Left forelimb (tissue), 1 donor: ENCODE data around the gene TUBGCP3.

ENCODE experiments used
- DNase-seq: peaks from one replicate; pipeline ENCODE4 v3.0.0-alpha.2; 2018; ENCODE audit warnings: low spot score

The TUBGCP3 gene

GRCh38 chr13:112481458-112481857 lies 106.5 kb downstream of the TUBGCP3 start:
- no peak for DNase-seq

GRCh38 chr13:112479389-112479788 lies 108.6 kb downstream of the TUBGCP3 start:
- no peak for DNase-seq

- no peak for DNase-seq
Measured at GRCh38 chr13:112477070-112477619, 110.8 kb downstream of the TUBGCP3 start.

DNA sequence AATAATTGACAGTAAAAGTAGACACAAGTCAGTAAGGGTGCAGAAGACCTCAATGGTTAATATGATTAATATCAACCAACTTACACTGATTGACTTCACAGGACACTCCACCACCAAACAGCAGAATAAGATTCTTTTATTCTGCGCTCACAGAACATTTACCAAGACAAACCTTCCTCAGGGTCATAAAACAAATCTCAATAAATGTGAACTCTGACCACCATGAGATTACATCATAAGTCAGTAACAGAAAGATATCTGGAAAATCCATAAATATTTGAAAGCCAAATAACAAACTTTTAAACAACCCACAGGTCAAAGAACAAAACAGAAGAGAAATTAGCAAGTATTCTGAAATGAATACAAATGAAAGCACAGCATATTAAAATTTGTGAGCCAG lies 112.1 kb downstream of the TUBGCP3 start:
- DNase-seq, result no peak

- DNase-seq, result no peak
Measured at GRCh38 chr13:112474869-112475268, 113.1 kb downstream of the TUBGCP3 start.

DNA sequence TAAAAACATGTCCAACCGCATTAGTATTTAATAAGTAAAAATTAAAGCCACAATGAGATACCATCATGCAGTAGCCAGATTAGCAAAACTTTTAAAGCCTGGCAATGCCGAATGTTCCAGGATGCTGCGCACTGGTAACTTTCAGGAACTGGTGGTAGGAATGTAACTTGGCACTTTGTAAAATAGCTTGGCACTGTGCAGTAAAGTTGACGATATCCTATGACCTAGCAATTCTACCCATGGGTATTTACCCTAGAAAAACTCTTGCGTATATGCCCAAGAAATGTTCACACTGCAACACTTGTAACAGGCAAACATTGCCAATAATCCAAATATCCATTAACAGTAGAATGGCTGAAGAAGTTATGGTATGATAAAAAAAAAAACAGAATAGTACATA lies 114.1 kb downstream of the TUBGCP3 start:
- DNase-seq, result no peak

- DNase-seq, result no peak
Measured at GRCh38 chr13:112469071-112469745, 118.7 kb downstream of the TUBGCP3 start.

DNA sequence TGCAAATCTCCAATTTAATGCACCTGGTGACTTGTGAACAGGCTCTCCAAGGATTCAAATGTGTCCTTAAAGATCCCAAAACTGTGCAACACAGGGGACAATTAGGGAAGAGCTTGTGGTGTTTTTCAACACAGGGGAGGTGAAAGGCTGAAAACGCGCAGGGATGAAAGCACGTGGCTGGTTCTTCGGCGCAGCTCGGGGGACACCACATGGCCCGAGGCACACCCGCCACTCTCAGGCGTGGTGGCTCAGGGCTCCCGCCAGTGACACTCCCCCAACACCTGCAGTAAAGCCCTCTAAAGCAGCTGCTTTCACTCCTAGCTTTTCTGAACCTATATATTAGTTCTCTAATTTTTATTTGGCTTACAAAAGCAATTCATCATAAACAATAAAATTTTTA lies 119.9 kb downstream of the TUBGCP3 start:
- DNase-seq, result no peak

DNA sequence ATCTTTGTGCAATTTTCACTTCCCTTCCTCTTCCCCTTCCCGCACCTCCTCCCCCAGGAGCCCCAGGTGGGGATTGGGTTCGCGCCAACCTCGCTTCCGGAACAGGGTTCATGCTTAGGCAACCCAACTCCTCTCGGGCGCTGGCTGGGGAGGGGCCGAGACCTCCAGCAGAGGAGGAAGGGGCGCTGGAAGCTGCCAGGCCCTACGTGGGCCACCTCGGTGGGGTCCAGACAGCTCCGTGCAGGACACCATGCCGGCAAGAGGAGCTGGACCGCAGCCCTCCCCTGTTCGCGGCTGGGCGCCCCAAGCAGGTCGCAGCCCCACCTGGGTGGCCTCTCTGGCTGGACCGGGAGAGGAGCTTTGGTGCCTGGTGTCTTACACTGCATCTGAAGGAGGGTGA lies 120.7 kb downstream of the TUBGCP3 start:
- no peak for DNase-seq

- DNase-seq, result no peak
Measured at GRCh38 chr13:112466132-112467058, 121.6 kb downstream of the TUBGCP3 start.

DNA sequence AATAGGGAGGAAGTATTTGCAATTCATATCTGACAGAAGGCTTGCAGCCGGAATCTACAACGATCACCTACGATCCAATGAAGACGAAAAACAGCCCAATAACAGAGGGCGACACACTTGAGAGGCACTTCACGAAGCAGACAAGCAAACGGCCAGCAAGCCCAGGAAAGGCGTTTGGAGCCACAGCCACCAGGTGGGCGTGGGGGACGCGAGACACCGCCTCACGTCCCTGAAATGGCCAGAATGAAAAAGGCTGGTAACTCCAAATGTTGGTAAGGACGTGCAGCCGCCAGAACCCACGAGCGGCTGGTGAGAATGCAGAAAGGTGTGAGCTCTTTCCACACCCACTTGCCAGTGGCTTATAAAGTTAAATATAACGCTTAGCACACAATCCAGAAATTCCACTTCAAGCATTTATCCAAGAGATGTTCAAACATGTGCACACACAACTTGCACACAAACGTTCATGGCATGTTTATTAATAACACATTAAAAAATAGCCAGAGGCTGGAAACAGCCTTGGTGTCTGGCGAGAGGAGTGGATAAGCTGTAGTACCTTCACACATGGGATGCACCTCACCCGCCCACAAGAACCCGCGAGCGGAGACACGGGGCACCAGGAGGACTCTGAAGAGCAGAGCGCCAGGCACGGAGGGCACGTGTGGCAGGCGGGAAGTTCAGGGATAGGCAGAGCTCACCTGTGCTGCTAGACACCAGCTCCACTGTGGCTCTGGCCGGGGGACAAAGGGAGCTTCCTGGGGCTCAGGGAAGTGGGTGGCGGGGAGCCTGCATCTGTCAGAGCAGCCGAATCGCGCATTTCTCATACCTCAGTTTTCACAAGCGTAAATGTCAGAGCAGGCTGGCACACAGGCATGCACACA lies 122.5 kb downstream of the TUBGCP3 start:
- DNase-seq, result no peak

GRCh38 chr13:112464720-112465119 lies 123.2 kb downstream of the TUBGCP3 start:
- no peak for DNase-seq

- DNase-seq, result no peak
Measured at GRCh38 chr13:112462408-112462807, 125.5 kb downstream of the TUBGCP3 start.

DNA sequence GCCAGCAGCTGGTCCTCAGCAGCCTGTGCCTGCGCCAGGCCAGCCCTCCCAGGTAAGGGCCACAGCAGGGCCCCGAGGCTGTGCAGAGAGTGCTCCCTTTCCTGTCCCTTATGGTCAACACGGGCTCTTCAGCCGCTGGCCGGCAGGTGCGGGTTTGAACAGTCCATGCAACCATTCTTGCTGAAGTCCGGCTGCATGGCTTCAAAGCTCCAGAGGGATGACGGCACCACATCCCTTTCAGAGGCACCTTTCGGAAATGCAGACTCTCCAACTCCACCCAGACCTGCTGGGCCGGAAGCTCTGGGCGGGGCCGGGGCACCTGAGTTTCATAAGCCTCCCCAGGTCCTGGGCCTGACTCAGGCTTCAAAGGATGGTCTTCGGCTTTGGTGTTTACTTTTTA lies 130.5 kb downstream of the TUBGCP3 start:
- DNase-seq, result no peak

DNA sequence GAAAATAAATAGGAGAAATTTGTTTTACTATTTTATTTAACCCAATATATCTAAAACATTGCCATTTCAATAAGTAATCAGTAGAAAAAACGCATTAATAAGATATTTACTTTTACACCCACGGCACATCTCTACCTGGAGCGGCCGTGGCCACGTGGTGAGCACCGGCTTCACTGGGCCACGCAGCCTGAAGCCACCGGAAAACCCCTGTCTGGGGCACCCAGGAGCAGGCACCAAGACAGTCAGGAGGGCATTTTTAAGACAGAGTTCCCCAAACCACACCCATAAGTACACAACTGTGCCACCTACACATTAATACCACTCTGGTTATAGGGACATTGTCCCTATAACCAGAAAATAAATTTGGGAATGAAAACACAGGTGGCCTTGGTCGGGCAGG lies 130.9 kb downstream of the TUBGCP3 start:
- DNase-seq, result no peak

DNA sequence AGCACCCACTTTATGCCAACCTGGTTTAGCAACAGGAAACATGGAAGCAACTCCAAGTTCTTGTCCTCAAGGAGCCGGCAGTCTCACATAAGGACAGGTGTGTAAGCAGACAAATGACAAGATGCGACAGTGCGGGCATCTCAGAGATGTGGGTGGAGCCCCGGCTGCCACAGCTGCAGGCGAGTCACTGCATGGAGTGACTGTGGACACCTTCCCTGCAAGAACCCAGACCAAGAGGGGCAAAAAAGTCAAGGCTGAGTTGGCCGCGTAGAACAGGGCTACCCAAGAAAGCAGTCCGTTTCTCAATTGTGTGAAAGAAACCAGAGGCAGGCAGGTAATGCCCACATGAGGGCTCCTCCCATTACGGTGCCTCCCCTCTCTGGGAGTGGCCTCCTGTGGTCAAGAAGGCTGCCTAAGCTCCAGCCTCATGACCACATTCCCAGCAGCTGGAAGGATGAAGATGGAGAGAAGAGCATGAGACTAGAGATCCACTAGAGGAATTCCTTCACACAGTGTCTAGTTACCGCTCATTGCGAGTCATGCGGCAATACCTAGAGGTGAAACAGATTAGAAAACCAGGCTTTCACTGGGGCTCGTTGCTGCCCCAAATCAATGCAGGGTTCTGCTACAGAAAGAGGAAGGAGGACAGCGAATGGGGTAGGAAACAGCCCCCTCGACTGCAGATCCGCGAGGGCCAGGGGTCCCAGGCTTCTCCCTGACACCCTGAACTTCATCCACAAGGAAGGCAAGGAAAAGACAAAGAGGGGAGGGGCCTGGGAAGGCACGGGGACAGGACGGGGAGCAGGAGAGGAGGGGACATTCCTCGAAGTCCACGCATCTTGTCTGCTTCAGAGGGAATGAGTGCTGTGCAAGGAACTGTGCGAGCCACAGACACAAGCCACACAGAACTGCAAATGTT lies 131.6 kb downstream of the TUBGCP3 start:
- DNase-seq, result no peak

DNA sequence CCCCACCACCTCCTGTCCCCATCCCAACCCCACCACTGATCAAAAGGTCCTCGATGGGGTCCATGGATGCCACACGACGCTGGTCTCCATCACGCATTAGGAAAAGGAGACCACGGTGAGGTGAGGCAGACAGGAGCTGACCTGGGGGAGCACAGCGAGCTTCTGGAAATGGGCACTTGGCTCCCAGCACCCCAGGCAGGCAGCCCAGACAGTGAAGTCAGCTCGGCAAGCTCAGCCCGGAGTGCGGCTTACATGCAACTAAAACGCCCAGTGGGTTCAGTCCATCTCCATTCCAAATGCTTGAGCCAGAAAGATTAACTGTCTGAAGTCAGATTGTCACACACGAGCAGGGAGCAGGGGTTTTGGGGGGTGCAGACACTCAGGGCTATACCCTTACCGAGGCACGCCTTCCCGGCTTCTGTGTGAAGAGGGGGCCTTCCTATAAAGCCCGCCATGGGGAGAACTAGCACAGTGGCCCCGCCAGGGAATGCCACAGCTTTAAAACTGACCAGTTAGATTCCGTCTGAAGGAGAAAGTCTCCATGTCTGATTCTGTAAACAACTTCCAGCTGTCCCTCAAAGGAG lies 132.4 kb downstream of the TUBGCP3 start:
- DNase-seq, result no peak

DNA sequence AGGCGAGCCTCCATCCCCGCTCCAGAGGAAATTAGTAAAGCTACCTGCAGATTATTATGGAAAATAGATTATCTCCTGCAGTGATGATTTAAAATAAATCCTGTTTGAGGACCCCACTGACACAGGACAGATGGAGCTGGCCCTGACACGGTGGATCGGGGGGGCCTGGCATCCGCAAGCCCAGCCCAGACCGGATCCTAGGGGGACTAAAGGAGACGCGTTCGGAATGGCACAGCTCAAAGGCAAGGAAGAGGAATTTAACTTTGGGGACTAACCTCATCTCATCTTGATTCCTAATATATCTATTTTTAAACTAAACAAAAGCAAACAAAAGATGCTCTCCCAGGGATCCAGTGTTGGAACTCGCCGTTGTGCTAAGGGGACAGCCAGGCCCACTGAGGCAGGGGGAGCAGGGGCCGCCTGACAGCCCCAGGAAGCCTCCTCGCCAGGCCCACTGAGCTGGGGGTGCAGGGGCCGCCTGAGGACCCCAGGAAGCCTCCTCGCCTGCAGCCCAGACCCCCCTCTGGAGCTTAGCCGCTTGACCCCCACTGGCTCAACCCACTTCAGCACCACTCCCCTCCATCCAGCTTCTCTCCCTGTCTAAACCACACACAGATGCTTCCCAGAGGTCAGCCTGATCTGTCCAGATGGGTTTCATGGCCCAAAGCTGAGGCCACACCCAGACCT lies 133.2 kb downstream of the TUBGCP3 start:
- DNase-seq, result no peak

GRCh38 chr13:112453874-112454647 lies 133.9 kb downstream of the TUBGCP3 start:
- no peak for DNase-seq
